ENCODE data around the gene SLC5A8.

GRCh38 chr12:101238800-101239329 lies 28.8 kb upstream of the SLC5A8 start:
- TF ChIP-seq, protein P1, sequence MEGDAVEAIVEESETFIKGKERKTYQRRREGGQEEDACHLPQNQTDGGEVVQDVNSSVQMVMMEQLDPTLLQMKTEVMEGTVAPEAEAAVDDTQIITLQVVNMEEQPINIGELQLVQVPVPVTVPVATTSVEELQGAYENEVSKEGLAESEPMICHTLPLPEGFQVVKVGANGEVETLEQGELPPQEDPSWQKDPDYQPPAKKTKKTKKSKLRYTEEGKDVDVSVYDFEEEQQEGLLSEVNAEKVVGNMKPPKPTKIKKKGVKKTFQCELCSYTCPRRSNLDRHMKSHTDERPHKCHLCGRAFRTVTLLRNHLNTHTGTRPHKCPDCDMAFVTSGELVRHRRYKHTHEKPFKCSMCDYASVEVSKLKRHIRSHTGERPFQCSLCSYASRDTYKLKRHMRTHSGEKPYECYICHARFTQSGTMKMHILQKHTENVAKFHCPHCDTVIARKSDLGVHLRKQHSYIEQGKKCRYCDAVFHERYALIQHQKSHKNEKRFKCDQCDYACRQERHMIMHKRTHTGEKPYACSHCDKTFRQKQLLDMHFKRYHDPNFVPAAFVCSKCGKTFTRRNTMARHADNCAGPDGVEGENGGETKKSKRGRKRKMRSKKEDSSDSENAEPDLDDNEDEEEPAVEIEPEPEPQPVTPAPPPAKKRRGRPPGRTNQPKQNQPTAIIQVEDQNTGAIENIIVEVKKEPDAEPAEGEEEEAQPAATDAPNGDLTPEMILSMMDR (IDR thresholded peaks at IDR 0.05), result no peak
- no peak for TF ChIP-seq POLR2A (IDR thresholded peaks at IDR 0.05)
- TF ChIP-seq EP300 (IDR thresholded peaks at IDR 0.05), result no peak

All from ovary (tissue), 3 donors.